ENCODE results near the gene PPP1R16B. TPM values are rescaled to one million over a fixed set of nuclear protein-coding genes. Genes with fewer than 3 reads are reported as not detected.

PPP1R16B gene
- total RNA-seq, 2 donors from 2014 or later: 1.6 to 4.7 TPM

GRCh38 chr20:38770546-38770945 lies 35.0 kb upstream of the PPP1R16B start:
- Histone ChIP-seq H3K36me3 (replicated peaks in 1 of 2; ENCODE audit: insufficient read depth in 1 of 2, low read depth in 2 of 2) (peaks cover 7 to 9% of the 10 kb centered on the region in 2 donors), H3K27me3 (no peaks in the 10 kb centered on the region), H3K9me3 (no peaks in the 10 kb centered on the region), H3K27ac (no peak overlapping the region), H3K4me3 (no peak overlapping the region), H3K4me1 (peaks cover 13% of the 10 kb centered on the region)
- ATAC-seq: no peak
- TF ChIP-seq POLR2A (IDR thresholded peaks at IDR 0.05): no peak
- no peak for TF ChIP-seq CTCF (IDR thresholded peaks at IDR 0.05)
- intact Hi-C loops (cut with DNase I): no loop called here
- 83 to 96% methylated on average over 2 to 3 of the region's 3 CpGs for WGBS, 2 donors
- DNase-seq: no peak

GRCh38 chr20:38770970-38771369 lies 34.5 kb upstream of the PPP1R16B start:
- no peak for ATAC-seq
- no peaks in the 10 kb centered on the region for H3K27me3 ChIP-seq
- H3K36me3 ChIP-seq (replicated peaks in 1 of 2; ENCODE audit: insufficient read depth in 1 of 2, low read depth in 2 of 2): peaks cover 7 to 9% of the 10 kb centered on the region in 2 donors
- no peak for DNase-seq
- intact Hi-C loops (cut with DNase I): no loop called here
- no peak overlapping the region for H3K27ac ChIP-seq
- H3K9me3 ChIP-seq: no peaks in the 10 kb centered on the region
- WGBS, 2 donors: 87% methylated on average over 5 to 7 of the region's 7 CpGs
- peaks cover 8% of the 10 kb centered on the region for H3K4me1 ChIP-seq
- TF ChIP-seq CTCF (IDR thresholded peaks at IDR 0.05) (no peak), POLR2A (IDR thresholded peaks at IDR 0.05) (no peak)
- no peak overlapping the region for H3K4me3 ChIP-seq

GRCh38 chr20:38771621-38772020 lies 33.9 kb upstream of the PPP1R16B start:
- Histone ChIP-seq H3K27ac (no peak overlapping the region), H3K4me1 (peaks cover 2% of the 10 kb centered on the region), H3K9me3 (no peaks in the 10 kb centered on the region), H3K4me3 (no peak overlapping the region), H3K36me3 (replicated peaks in 1 of 2; ENCODE audit: insufficient read depth in 1 of 2, low read depth in 2 of 2) (peaks cover 7 to 9% of the 10 kb centered on the region in 2 donors), H3K27me3 (no peaks in the 10 kb centered on the region)
- no peak for TF ChIP-seq CTCF (IDR thresholded peaks at IDR 0.05)
- no peak for TF ChIP-seq POLR2A (IDR thresholded peaks at IDR 0.05)
- ATAC-seq: no peak
- WGBS, 2 donors: 88 to 89% methylated on average over 4 to 7 of the region's 7 CpGs
- DNase-seq: no peak
- intact Hi-C loops (cut with DNase I): no loop called here

GRCh38 chr20:38774167-38774566 lies 31.3 kb upstream of the PPP1R16B start:
- no peak for DNase-seq
- no peaks in the 10 kb centered on the region for H3K9me3 ChIP-seq
- no peaks in the 10 kb centered on the region for H3K4me1 ChIP-seq
- no peak overlapping the region for H3K27ac ChIP-seq
- no peak for TF ChIP-seq POLR2A (IDR thresholded peaks at IDR 0.05)
- no peak for TF ChIP-seq CTCF (IDR thresholded peaks at IDR 0.05)
- peaks cover 6 to 9% of the 10 kb centered on the region in 2 donors for H3K36me3 ChIP-seq (replicated peaks in 1 of 2; ENCODE audit: insufficient read depth in 1 of 2, low read depth in 2 of 2)
- 72 to 98% methylated on average over 2 of the region's 2 CpGs for WGBS, 2 donors
- H3K4me3 ChIP-seq: no peak overlapping the region
- ATAC-seq: no peak
- H3K27me3 ChIP-seq: no peaks in the 10 kb centered on the region
- intact Hi-C loops (cut with DNase I): no loop called here

- no peak for ATAC-seq
- no peak for DNase-seq
- H3K4me3 ChIP-seq: no peak overlapping the region
- TF ChIP-seq CTCF (IDR thresholded peaks at IDR 0.05) (no peak), POLR2A (IDR thresholded peaks at IDR 0.05) (no peak)
- H3K9me3 ChIP-seq: no peaks in the 10 kb centered on the region
- H3K27me3 ChIP-seq: no peaks in the 10 kb centered on the region
- H3K27ac ChIP-seq: no peak overlapping the region
- H3K36me3 ChIP-seq (replicated peaks in 1 of 2; ENCODE audit: insufficient read depth in 1 of 2, low read depth in 2 of 2): peaks cover 4 to 9% of the 10 kb centered on the region in 2 donors
- H3K4me1 ChIP-seq: no peaks in the 10 kb centered on the region
- intact Hi-C loops (cut with DNase I): no loop called here
- 94 to 96% methylated on average over 11 of the region's 11 CpGs for WGBS, 2 donors
Observed at GRCh38 chr20:38776363-38776762, 29.1 kb upstream of the PPP1R16B start.

Measured in body of pancreas (tissue), 4 donors.